Endothelial cell (in vitro differentiated cells): ENCODE data around the gene LDAH. TPM values are rescaled to one million over a fixed set of nuclear protein-coding genes. Genes with fewer than 3 reads are reported as not detected.

Source experiments
- DNase-seq: peaks from one replicate; pipeline ENCODE4 v3.0.0; 2021; ENCODE audit warnings: low spot score
- H3K27ac Mint-ChIP-seq: one replicate; pipeline ENCODE4 v1.8.0; 2021; ENCODE audit warnings: mixed read lengths, inconsistent platforms; ENCODE audit not compliant: unreplicated experiment
- H3K27me3 Mint-ChIP-seq: one replicate; pipeline ENCODE4 v1.8.0; 2021; ENCODE audit warnings: mild to moderate bottlenecking, moderate library complexity, mixed read lengths, inconsistent platforms; ENCODE audit not compliant: unreplicated experiment
- H3K36me3 Mint-ChIP-seq: one replicate; pipeline ENCODE4 v1.8.0; 2021; ENCODE audit warnings: mild to moderate bottlenecking, low read depth, mixed read lengths, inconsistent platforms; ENCODE audit not compliant: unreplicated experiment
- H3K4me1 Mint-ChIP-seq: one replicate; pipeline ENCODE4 v1.8.0; 2021; ENCODE audit warnings: mild to moderate bottlenecking, mixed read lengths, inconsistent platforms; ENCODE audit not compliant: unreplicated experiment
- H3K4me3 Mint-ChIP-seq: one replicate; pipeline ENCODE4 v1.8.0; 2021; ENCODE audit warnings: mild to moderate bottlenecking, mixed read lengths, inconsistent platforms; ENCODE audit not compliant: unreplicated experiment
- H3K9me3 Mint-ChIP-seq: one replicate; pipeline ENCODE4 v1.8.0; 2021; ENCODE audit warnings: mixed read lengths, inconsistent platforms; ENCODE audit not compliant: unreplicated experiment
- total RNA-seq: library from RNA; stranded (reverse); fragmentation: NEBNext Ultra II Directional; extraction: Animal tissue kit (Norgen Biotek cat#: 25700); gene quantifications from one replicate; pipeline ENCODE4 v1.2.1, GENCODE V29; 2021; ENCODE audit not compliant: unreplicated experiment
- TF ChIP-seq, protein P1 (sequence below): fragments of 200-600 bp; sonication (generic); IDR thresholded peaks from one replicate; pipeline ENCODE4 v1.5.0; 2021; ENCODE audit warnings: antibody characterized with exemption; ENCODE audit not compliant: unreplicated experiment

The LDAH gene
- total RNA-seq, 1 donor from 2014 or later, result 21.9 TPM

- Mint-ChIP-seq H3K27ac (no peak overlapping the region), H3K9me3 (no peaks in the 10 kb centered on the region), H3K4me1 (peaks cover 57% of the 10 kb centered on the region), H3K36me3 (peaks cover 4% of the 10 kb centered on the region), H3K27me3 (peaks cover 15% of the 10 kb centered on the region), H3K4me3 (no peak overlapping the region)
- DNase-seq, result no peak
- TF ChIP-seq, protein P1, sequence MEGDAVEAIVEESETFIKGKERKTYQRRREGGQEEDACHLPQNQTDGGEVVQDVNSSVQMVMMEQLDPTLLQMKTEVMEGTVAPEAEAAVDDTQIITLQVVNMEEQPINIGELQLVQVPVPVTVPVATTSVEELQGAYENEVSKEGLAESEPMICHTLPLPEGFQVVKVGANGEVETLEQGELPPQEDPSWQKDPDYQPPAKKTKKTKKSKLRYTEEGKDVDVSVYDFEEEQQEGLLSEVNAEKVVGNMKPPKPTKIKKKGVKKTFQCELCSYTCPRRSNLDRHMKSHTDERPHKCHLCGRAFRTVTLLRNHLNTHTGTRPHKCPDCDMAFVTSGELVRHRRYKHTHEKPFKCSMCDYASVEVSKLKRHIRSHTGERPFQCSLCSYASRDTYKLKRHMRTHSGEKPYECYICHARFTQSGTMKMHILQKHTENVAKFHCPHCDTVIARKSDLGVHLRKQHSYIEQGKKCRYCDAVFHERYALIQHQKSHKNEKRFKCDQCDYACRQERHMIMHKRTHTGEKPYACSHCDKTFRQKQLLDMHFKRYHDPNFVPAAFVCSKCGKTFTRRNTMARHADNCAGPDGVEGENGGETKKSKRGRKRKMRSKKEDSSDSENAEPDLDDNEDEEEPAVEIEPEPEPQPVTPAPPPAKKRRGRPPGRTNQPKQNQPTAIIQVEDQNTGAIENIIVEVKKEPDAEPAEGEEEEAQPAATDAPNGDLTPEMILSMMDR, result no peak
Measured at GRCh38 chr2:20671036-20671735, 151.7 kb downstream of the LDAH start.

GRCh38 chr2:20670315-20671035, 152.4 kb downstream of the LDAH start:
- peaks cover 16% of the 10 kb centered on the region for H3K27me3 Mint-ChIP-seq
- H3K27ac Mint-ChIP-seq, result no peak overlapping the region
- H3K4me1 Mint-ChIP-seq, result peaks cover 51% of the 10 kb centered on the region
- TF ChIP-seq, protein P1, result no peak
- H3K36me3 Mint-ChIP-seq, result peaks cover 4% of the 10 kb centered on the region
- H3K4me3 Mint-ChIP-seq, result no peak overlapping the region
- H3K9me3 Mint-ChIP-seq, result no peaks in the 10 kb centered on the region
- DNase-seq, result no peak

DNA sequence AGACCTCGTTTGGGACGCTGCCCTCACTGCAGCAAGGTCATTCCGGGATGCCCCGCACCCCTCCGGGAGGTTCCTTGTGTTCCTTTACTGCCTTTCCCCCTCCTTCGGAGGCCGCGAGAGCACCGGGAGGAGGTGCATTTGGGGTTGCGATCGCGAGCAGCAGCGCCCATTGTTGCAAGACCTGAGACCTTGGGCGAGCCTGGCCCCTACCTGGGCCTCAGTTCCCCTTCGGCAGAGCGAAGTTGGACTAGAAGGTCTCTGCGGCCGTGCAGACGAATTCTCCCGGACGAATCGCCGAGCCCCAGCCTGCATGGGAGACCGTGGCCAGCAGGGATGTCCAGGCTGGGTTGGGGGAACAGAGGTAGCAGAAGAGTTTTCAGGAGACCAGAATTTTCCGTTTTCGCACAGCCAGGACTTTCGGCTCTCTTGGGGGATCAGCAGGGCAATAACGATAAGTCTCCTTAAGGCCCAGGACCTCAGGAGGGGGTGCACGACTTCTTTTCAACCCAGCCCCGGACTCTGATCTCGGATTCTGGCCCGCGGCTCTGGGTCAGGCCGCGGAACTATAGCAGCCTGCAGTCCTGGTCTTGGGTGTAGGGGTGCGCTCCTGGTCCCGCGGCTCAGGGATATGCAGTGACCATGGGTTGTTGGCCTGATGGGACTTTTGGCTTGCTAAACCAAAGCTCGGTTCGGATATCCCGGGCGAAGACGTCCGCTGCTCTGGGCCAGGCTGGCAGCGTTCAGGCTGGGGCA, 153.2 kb downstream of the LDAH start:
- H3K36me3 Mint-ChIP-seq, result peaks cover 4% of the 10 kb centered on the region
- no peak overlapping the region for H3K27ac Mint-ChIP-seq
- H3K4me1 Mint-ChIP-seq, result peaks cover 50% of the 10 kb centered on the region
- TF ChIP-seq, protein P1, result no peak
- H3K9me3 Mint-ChIP-seq, result no peaks in the 10 kb centered on the region
- DNase-seq, result no peak
- no peak overlapping the region for H3K4me3 Mint-ChIP-seq
- H3K27me3 Mint-ChIP-seq, result peaks cover 20% of the 10 kb centered on the region

DNA sequence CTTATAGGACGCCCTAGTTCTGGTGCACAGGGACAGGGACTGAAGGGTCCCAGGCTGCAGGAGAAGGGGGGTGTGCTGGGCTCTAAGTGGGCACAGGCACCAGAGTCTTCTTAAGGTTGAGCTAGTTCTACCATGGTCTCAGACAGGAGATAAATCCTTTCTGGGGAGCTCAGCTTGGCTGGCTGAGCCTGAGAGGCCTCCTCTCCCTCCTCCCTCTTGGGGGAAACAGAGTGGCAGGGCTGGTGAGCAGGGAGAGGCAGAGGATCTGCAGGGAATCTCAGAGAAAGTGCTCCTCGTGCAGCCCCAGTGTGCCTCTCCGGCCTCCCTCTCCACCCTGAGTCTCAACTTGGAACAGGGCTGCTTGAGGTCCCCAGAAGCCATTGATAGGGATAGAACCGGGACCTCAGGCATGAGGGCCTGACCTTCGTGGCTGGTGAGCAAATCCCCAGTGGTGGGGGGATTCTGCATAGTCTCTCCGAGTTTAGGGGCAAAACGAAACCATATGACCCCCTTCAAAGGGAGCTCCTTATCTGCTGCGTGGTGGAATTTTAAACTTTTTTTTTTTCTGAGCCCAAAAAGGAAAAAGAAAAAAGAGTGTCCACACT, 153.9 kb downstream of the LDAH start:
- Mint-ChIP-seq H3K9me3 (no peaks in the 10 kb centered on the region), H3K27ac (no peak overlapping the region), H3K27me3 (peaks cover 20% of the 10 kb centered on the region), H3K4me3 (no peak overlapping the region), H3K36me3 (peaks cover 4% of the 10 kb centered on the region), H3K4me1 (peaks cover 42% of the 10 kb centered on the region)
- no peak for DNase-seq
- TF ChIP-seq, protein P1, result no peak
